ENCODE data around the gene INPPL1. TPM values are rescaled to one million over a fixed set of nuclear protein-coding genes. Genes with fewer than 3 reads are reported as not detected.

INPPL1 gene
- total and polyA plus RNA-seq, 10 of the 15 experiments (the other 5 are each of a cell fraction or from before 2014, with no cell fraction given): 0.47 to 116 (median 43.4) TPM

DNA sequence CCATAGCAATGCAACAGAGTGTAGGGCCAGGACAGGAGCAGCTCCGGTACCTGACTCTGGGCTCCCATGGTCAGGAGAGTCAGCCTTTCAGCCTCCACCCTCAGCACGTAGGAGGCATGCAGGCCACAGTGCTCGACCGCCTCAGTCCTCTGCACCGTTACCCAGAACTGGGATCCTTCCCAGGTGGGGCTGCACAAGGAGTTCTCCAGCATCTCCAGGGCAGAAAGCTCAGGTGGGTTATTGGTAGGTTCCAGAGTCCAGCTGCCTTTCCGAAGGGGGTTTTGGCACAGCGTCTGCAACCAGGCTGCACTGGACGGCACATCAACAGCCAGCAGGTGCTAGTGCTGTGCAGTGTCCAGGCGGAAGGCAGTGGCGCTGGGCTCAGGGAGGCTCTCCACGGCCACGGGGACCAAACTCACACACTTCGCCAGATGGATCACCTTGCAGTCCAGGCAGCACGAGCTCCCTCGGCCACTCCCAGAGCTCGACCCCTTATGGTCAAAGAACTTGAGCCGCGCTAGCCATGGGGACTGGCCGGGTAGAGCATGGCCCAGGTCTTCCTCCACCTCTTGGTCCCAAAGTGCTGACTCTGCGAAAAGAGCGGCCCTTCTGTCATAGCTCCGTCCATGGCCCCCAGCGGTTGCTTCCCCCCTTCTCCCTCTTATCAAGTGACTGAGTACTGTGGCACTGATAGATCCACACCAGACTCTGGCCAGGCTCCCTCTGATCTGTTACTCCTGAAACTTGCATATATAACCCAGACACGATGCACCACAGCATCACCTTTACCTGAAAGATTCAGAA, 26.3 kb downstream of the INPPL1 start (continued):
- TF ChIP-seq POLR2A (IDR thresholded peaks at IDR 0.05; ENCODE audit: low read depth, low read length) (no peak), NFXL1 (IDR thresholded peaks at IDR 0.05; ENCODE audit: borderline replicate concordance) (no peak), ZNF384 (IDR thresholded peaks at IDR 0.05; ENCODE audit: borderline replicate concordance, low read depth, low read length) (no peak), JUND (IDR thresholded peaks at IDR 0.05; ENCODE audit: low read depth, low read length) (no peak), ETV6 (conservative IDR thresholded peaks at IDR 0.05 in 1 of 2, IDR thresholded peaks at IDR 0.05 in 1 of 2; ENCODE audit: borderline replicate concordance in 1 of 2, low read depth in 1 of 2) (no peak), GATAD2B (conservative IDR thresholded peaks at IDR 0.05; ENCODE audit: low read depth) (no peak)

DNA sequence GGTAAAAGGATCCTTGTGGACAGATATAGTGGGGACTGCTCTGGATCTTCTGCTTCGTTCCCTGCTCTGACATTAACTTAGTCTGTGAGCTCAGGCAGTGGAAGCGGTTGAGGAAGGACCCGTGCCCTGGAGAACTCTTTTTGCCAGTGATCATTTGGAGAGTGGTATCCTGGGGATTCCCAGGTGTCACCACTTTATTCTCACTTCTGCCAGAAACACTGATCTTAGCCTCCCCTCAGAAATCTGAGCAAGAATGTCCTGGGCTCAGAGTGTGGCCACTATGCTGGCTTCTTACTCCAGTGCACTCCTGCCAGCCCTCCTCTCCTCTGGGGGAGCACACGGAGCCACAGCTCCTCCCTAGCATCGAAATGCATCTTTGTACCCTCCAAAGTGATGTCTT, 27.0 kb downstream of the INPPL1 start:
- ChIA-PET CTCF (no interaction called here), RAD21 (ENCODE audit: unreplicated experiment) (interaction anchor here (0.8 to 2.1 kb wide), 2 partner anchors 162 to 179 kb away, joined by 3 to 4 read pairs; no protein-coding TSS in a partner anchor), POLR2A (no interaction called here), SMC1A (ENCODE audit: uncharacterized antibody, unreplicated experiment) (interaction anchor here (1.1 kb wide), 1 partner anchor 16 kb away, joined by 3 read pairs; no protein-coding TSS in a partner anchor)
- no peak overlapping the region for H3K4me2 ChIP-seq (ENCODE audit: control insufficient read depth, insufficient read depth)
- intact Hi-C loops (cut with micrococcal nuclease; ENCODE audit: unreplicated experiment) (no loop called here), in situ Hi-C loops (cut with MboI) (no loop called here)
- H3K4me3 ChIP-seq: no peak overlapping the region
- H2AFZ ChIP-seq (ENCODE audit: control insufficient read depth, low read depth, low read length): no peak overlapping the region
- no peaks in the 10 kb centered on the region for H3K4me1 ChIP-seq (ENCODE audit: control insufficient read depth, insufficient read depth, low read length)
- 19% methylated on average over 5 of the region's 5 CpGs for WGBS (ENCODE audit: insufficient coverage, insufficient replicate concordance, low lambda C conversion rate, missing lambda C conversion rate)
- peaks cover 0 to 9% of the 10 kb centered on the region in 2 experiments; a peak in 2 of 4 replicates for H3K27me3 ChIP-seq (replicated peaks in 1 of 2; ENCODE audit: control insufficient read depth in 2 of 2, insufficient read depth in 2 of 2, low read length in 1 of 2)
- H4K20me1 ChIP-seq (ENCODE audit: control insufficient read depth, insufficient read depth): no peaks in the 10 kb centered on the region
- BruUV-seq (replicated peaks): no TSS peak
- no peaks in the 10 kb centered on the region for H3K36me3 ChIP-seq (ENCODE audit: control insufficient read depth in 2 of 2, insufficient read depth in 2 of 2, low read length in 1 of 2)
- DNase-seq (ENCODE audit: low read depth, low spot score) (no peak), ATAC-seq (peak; percentile 61), FAIRE-seq (no peak)
- H3K9me3 ChIP-seq (replicated peaks; ENCODE audit: control insufficient read depth, insufficient read depth, low read length): peaks cover 4% of the 10 kb centered on the region; the same call in 2 of the 3 replicates
- H3K27ac ChIP-seq (ENCODE audit: control insufficient read depth, insufficient read depth): no peak overlapping the region
- H3K79me2 ChIP-seq (ENCODE audit: control insufficient read depth, insufficient read depth, low read length): no peaks in the 10 kb centered on the region
- TF ChIP-seq BACH1 (IDR thresholded peaks at IDR 0.05; ENCODE audit: borderline replicate concordance) (no peak), SPI1 (IDR thresholded peaks at IDR 0.05; ENCODE audit: borderline replicate concordance, insufficient read depth, low read depth, low read length) (peak; percentile 25; the same call in 1 of the 2 replicates)
- H3K9ac ChIP-seq (ENCODE audit: control insufficient read depth, insufficient read depth, low read length): no peak overlapping the region
